PC-9 (cell line): ENCODE measurements around the gene TNIP3. TPM values are rescaled to one million over a fixed set of nuclear protein-coding genes. Genes with fewer than 3 reads are reported as not detected.

Experiments used
- BruUV-seq: library from RNA; stranded (reverse); fragments of 400-500 nt; replicated peaks from 2 replicates; lab custom pipeline; 2021; lab: Mats Ljungman, UMichigan
- CTCF ChIA-PET: fragments of 300-600 bp; sonication (Branson Sonifier 250); formaldehyde crosslinking; loops from one replicate; lab custom pipeline; 2022; ENCODE audit warnings: antibody characterized with exemption; lab: Charles Lee
- POLR2A ChIA-PET: fragments of 300-600 bp; sonication (Branson Sonifier 250); formaldehyde crosslinking; loops from one replicate; lab custom pipeline; 2022; ENCODE audit warnings: antibody characterized with exemption; ENCODE audit not compliant: unreplicated experiment; lab: Charles Lee
- DNase-seq, 2 experiments: peaks; one replicate each; pipeline versions ENCODE4 v3.0.0 to v3.0.0-alpha.2; 2015 to 2022; ENCODE audit warnings: mixed read lengths in 1 of 2
- H2AFZ ChIP-seq: fragments of 200-600 bp; sonication (generic); 2 replicates; pipeline ENCODE4 v1.8.1; 2017; ENCODE audit warnings: antibody characterized with exemption
- H3F3A ChIP-seq: fragments of 200-600 bp; sonication (generic); 2 replicates; pipeline ENCODE4 v1.8.1; 2017; ENCODE audit warnings: antibody characterized with exemption, mild to moderate bottlenecking, low read depth; ENCODE audit not compliant: insufficient read depth
- H3K27ac ChIP-seq: fragments of 200-600 bp; sonication (generic); 2 replicates; pipeline ENCODE4 v1.6.1; 2016; ENCODE audit warnings: mixed run types
- H3K27me3 ChIP-seq: fragments of 200-600 bp; sonication (generic); 2 replicates; pipeline ENCODE4 v1.6.1; 2016; ENCODE audit warnings: low read depth, mixed run types; ENCODE audit not compliant: insufficient read depth
- H3K36me3 ChIP-seq: fragments of 200-600 bp; sonication (generic); 2 replicates; pipeline ENCODE4 v1.6.1; 2016; ENCODE audit warnings: low read depth, mixed run types
- H3K4me1 ChIP-seq: fragments of 200-600 bp; sonication (generic); replicated peaks from 2 replicates; pipeline ENCODE4 v1.6.1; 2016; ENCODE audit warnings: mixed run types; ENCODE audit not compliant: insufficient read depth
- H3K4me2 ChIP-seq: fragments of 200-600 bp; sonication (generic); 2 replicates; pipeline ENCODE4 v1.6.1; 2017; ENCODE audit warnings: mixed run types
- H3K4me3 ChIP-seq: fragments of 200-600 bp; sonication (generic); 2 replicates; pipeline ENCODE4 v1.6.1; 2016; ENCODE audit warnings: mixed run types
- H3K79me2 ChIP-seq: fragments of 200-600 bp; sonication (generic); 2 replicates; pipeline ENCODE4 v1.6.1; 2017; ENCODE audit warnings: low read depth, mixed run types
- H3K9me2 ChIP-seq: fragments of 200-600 bp; sonication (generic); 2 replicates; pipeline ENCODE4 v1.8.1; 2017; ENCODE audit warnings: mild to moderate bottlenecking; ENCODE audit not compliant: insufficient read depth
- H3K9me3 ChIP-seq: fragments of 200-600 bp; sonication (generic); 2 replicates; pipeline ENCODE4 v1.8.1; 2016; ENCODE audit warnings: low read depth; ENCODE audit not compliant: insufficient read depth
- H4K20me1 ChIP-seq: fragments of 200-600 bp; sonication (generic); 2 replicates; pipeline ENCODE4 v1.8.1; 2017; ENCODE audit not compliant: insufficient read depth
- EZH2 ChIP-seq: fragments of 200-600 bp; sonication (generic); IDR thresholded peaks from 2 replicates; pipeline ENCODE4 v1.8.0; 2017; ENCODE audit warnings: antibody characterized with exemption, low read depth
- intact Hi-C: fragments of 100-400 bp; cut with micrococcal nuclease; formaldehyde crosslinking; loops from one replicate; pipeline ENCODE4 v1.10.0; 2022; ENCODE audit not compliant: unreplicated experiment
- total RNA-seq: library from RNA; stranded (reverse); gene quantifications from 2 replicates; pipeline ENCODE4 v1.2.3, GENCODE V29; 2021
- TF ChIP-seq, protein P1 (sequence below): fragments of 200-600 bp; sonication (generic); conservative IDR thresholded peaks from 2 replicates; pipeline ENCODE4 v1.6.1; 2017; ENCODE audit warnings: mixed run types, antibody characterized with exemption, mild to moderate bottlenecking, moderate library complexity

The TNIP3 gene
- total RNA-seq, 1 experiment from 2014 or later: 1.2 TPM

DNA sequence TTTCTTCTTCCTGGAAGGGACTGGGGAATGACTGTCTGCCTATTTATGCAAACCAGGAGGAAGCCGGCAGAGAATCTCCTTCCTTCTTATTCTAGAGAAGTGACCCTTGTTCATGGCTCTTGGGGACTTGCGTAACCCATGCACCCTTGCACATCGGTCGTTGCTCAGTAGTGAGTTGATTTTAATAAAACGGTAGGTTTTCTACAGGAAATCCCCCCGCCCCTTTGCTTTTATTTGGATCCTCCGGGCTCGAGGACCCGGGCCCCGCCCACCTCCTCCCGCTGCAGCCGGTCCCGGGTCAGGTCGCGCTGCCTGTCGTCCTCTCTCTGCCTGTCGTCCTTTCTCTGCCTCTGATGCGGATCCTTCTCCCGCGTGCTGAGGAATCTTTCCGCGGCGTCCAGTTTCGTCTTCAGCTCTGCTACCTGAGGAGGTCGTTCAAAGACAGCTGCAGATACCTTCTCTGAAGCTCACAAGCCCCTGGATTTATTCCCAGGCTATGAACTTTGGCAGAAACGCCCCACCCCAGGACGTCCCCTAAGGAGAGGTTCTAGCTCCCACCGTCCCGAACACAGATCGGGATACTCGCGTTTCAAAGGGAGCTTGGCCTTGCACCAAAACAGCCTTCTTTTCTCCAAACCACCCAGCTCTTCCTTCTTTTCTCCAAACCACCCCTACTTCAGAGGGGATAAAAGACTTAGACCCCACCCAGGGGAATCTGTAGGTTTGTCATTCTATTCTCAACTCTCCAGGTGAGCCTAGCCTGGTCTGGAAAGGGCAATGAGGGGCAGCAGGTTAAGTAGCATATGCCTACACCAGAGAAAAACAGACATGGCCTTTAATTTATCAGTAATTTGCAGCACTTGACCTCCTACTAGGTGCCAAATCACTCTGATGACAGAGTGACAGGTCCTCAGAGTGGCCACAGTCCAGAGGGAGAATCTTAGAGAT is 7.0 kb downstream of the TNIP3 start:
- H3K4me1 ChIP-seq: peaks cover 15% of the 10 kb centered on the region
- POLR2A ChIA-PET: no interaction called here
- no peaks in the 10 kb centered on the region for H3K9me2 ChIP-seq
- H3K4me2 ChIP-seq: peak overlapping the region; percentile 80
- BruUV-seq: TSS peak; percentile 75
- H3K9me3 ChIP-seq: no peaks in the 10 kb centered on the region
- no peaks in the 10 kb centered on the region for H3K27me3 ChIP-seq
- no peaks in the 10 kb centered on the region for H4K20me1 ChIP-seq
- intact Hi-C loops: no loop called here
- H3K36me3 ChIP-seq: no peaks in the 10 kb centered on the region
- H3F3A ChIP-seq: no peaks in the 10 kb centered on the region; the same call in 1 of the 2 replicates
- DNase-seq: peak; percentile 56 to 64
- TF ChIP-seq, protein P1, sequence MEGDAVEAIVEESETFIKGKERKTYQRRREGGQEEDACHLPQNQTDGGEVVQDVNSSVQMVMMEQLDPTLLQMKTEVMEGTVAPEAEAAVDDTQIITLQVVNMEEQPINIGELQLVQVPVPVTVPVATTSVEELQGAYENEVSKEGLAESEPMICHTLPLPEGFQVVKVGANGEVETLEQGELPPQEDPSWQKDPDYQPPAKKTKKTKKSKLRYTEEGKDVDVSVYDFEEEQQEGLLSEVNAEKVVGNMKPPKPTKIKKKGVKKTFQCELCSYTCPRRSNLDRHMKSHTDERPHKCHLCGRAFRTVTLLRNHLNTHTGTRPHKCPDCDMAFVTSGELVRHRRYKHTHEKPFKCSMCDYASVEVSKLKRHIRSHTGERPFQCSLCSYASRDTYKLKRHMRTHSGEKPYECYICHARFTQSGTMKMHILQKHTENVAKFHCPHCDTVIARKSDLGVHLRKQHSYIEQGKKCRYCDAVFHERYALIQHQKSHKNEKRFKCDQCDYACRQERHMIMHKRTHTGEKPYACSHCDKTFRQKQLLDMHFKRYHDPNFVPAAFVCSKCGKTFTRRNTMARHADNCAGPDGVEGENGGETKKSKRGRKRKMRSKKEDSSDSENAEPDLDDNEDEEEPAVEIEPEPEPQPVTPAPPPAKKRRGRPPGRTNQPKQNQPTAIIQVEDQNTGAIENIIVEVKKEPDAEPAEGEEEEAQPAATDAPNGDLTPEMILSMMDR: no peak
- no peak for TF ChIP-seq EZH2
- peak overlapping the region; percentile 89 for H2AFZ ChIP-seq
- H3K79me2 ChIP-seq: no peaks in the 10 kb centered on the region
- CTCF ChIA-PET: no interaction called here
- H3K27ac ChIP-seq: peak overlapping the region; percentile 87
- H3K4me3 ChIP-seq: peak overlapping the region; percentile 58

DNA sequence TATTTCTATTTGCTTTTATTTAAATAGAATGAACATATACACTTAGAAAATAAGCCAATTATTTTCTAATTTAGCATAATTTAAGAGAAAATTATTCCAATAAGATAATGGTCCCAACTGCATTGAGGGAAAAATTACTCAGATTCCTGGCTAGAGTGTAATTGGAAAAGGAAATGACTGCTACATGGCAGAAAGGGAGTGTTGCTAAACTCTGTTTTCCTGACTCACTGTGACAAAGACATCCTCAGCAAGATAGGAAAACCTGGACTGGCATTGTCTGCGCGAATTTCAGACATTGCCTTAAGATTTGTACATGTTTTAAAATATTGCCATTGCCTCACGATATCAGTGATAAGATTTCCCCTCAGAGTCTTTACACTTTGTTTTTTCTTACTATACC is 8.2 kb downstream of the TNIP3 start:
- Histone ChIP-seq H3K36me3 (no peaks in the 10 kb centered on the region), H3K4me2 (peak overlapping the region; percentile 80), H3K27ac (peak overlapping the region; percentile 87), H3K27me3 (no peaks in the 10 kb centered on the region), H3F3A (no peaks in the 10 kb centered on the region; the same call in 1 of the 2 replicates), H3K79me2 (no peaks in the 10 kb centered on the region), H3K9me3 (no peaks in the 10 kb centered on the region), H3K9me2 (no peaks in the 10 kb centered on the region), H2AFZ (peak overlapping the region; percentile 89), H3K4me1 (peaks cover 15% of the 10 kb centered on the region), H3K4me3 (peak overlapping the region; percentile 58), H4K20me1 (no peaks in the 10 kb centered on the region)
- POLR2A ChIA-PET: no interaction called here
- no TSS peak for BruUV-seq
- CTCF ChIA-PET: no interaction called here
- TF ChIP-seq, protein P1: no peak
- no peak for TF ChIP-seq EZH2
- intact Hi-C loops: no loop called here
- DNase-seq: peak; percentile 11 to 70

DNA sequence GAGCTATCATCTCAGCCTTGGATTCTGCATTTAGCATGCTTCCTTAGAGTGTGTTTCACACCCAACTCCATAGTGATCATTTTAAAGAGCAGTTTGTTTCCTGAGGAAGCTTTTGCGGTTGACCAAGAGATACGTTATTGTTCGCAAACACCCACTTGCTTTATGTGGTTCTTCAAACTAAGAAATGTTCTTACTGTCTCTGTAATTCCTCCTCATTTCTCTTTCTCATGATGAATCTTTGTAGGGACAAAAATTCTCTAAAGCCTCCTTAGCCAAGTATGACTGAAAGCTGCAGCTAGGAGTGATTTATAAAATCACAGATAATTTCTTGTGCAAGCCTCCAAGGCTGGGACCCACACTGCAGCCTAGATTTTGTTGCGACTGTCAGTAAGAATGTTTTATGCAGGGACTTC is 10.0 kb downstream of the TNIP3 start:
- no peak overlapping the region for H2AFZ ChIP-seq
- CTCF ChIA-PET: no interaction called here
- intact Hi-C loops: no loop called here
- no peak overlapping the region for H3K4me3 ChIP-seq
- H3K9me2 ChIP-seq: no peaks in the 10 kb centered on the region
- no peaks in the 10 kb centered on the region for H3K36me3 ChIP-seq
- no TSS peak for BruUV-seq
- H3F3A ChIP-seq: no peaks in the 10 kb centered on the region; the same call in 1 of the 2 replicates
- no peaks in the 10 kb centered on the region for H3K79me2 ChIP-seq
- peaks cover 15% of the 10 kb centered on the region for H3K4me1 ChIP-seq
- H3K9me3 ChIP-seq: no peaks in the 10 kb centered on the region
- no peaks in the 10 kb centered on the region for H4K20me1 ChIP-seq
- DNase-seq: no peak
- TF ChIP-seq, protein P1: no peak
- no peak for TF ChIP-seq EZH2
- H3K4me2 ChIP-seq: no peak overlapping the region
- no peak overlapping the region for H3K27ac ChIP-seq
- POLR2A ChIA-PET: no interaction called here
- no peaks in the 10 kb centered on the region for H3K27me3 ChIP-seq
